ENCODE data around the gene MRM2.

MRM2 gene

DNA sequence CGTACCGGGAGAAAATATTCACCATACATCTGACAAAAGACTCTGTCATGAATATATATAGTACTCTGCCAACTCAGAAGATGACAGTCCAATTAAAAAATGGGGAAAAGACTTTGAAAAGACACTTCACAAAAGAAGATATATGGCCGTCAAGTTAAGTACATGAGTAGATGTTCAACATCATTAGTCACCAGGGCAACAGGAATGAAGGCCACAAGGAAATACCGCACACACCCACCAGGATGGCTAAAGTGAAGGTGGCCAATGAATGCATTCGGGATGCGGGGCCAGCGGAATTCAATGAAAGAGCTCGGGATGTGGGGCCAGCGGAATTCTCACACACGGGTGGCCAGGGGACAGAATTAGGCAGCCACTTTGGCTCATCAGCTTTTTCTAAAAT, 51.5 kb downstream of the MRM2 start:
- H4K8ac ChIP-seq (ENCODE audit: low read depth, low read length) = no peak overlapping the region
- H3K9ac ChIP-seq (ENCODE audit: low read length) = no peak overlapping the region
- no peaks in the 10 kb centered on the region for H3K79me2 ChIP-seq (ENCODE audit: control insufficient read depth, insufficient read depth, low read length, poor library complexity)
- H3K4me2 ChIP-seq (ENCODE audit: low read length) = no peak overlapping the region
- no peak overlapping the region for H4K91ac ChIP-seq (ENCODE audit: low read depth, low read length)
- H2BK5ac ChIP-seq (ENCODE audit: low read depth, low read length, poor library complexity) = no peak overlapping the region
- no peak overlapping the region for H2BK120ac ChIP-seq (ENCODE audit: insufficient read depth, low read length, poor library complexity)
- H2AFZ ChIP-seq (ENCODE audit: insufficient read depth, low read length, poor library complexity) = no peak overlapping the region
- no peaks in the 10 kb centered on the region for H3K27me3 ChIP-seq (ENCODE audit: insufficient read depth, low read length)
- no peak overlapping the region for H3K23ac ChIP-seq (ENCODE audit: low read length)
- no peak overlapping the region for H3K18ac ChIP-seq (ENCODE audit: low read length)
- no CpG with 5 or more reads among the region's 10 CpGs for WGBS (ENCODE audit: extremely low coverage, insufficient coverage, insufficient read length)
- H2BK12ac ChIP-seq (ENCODE audit: low read length) = no peak overlapping the region
- peaks cover 0 to 3% of the 10 kb centered on the region in 2 experiments for H3K4me1 ChIP-seq (ENCODE audit: control insufficient read depth in 1 of 2, insufficient read depth in 2 of 2, low read length in 2 of 2)
- no peak overlapping the region for H3K27ac ChIP-seq (ENCODE audit: low read depth, low read length)
- H3K14ac ChIP-seq (ENCODE audit: low read length) = no peak overlapping the region
- no peaks in the 10 kb centered on the region for H3K9me3 ChIP-seq (ENCODE audit: insufficient read depth, low read depth, low read length)
- no peak overlapping the region for H3K4me3 ChIP-seq (ENCODE audit: low read depth, low read length)
- H3K36me3 ChIP-seq (ENCODE audit: control insufficient read depth in 1 of 2, insufficient read depth in 2 of 2, low read length in 2 of 2) = peaks cover 7 to 9% of the 10 kb centered on the region in 2 experiments
- peak in 1 of 2 donors; percentile 39 for DNase-seq
- H4K12ac ChIP-seq (ENCODE audit: low read depth, low read length) = no peak overlapping the region
- H3K4ac ChIP-seq (ENCODE audit: low read depth, low read length) = no peak overlapping the region
- H3K79me1 ChIP-seq (ENCODE audit: low read length) = no peaks in the 10 kb centered on the region
- H2AK5ac ChIP-seq (ENCODE audit: low read length) = no peak overlapping the region

DNA sequence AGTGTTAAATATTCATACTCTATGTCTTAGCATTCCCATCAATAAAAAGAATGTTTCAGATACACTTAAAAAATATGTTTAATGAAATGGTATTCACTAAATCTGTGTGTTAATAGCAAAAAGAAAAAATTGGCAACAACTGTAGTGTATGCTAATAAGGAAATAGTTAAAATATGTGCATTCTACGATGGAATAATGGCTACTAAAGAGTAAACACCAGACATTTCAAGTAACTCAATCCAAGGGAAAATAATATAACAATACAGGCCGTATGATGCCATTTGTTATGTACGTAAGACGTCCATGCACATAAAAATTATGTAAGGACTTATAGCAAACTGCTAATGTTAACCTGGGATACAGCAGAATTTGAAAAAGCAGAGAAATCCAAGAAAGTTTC, 55.8 kb downstream of the MRM2 start:
- H3K18ac ChIP-seq (ENCODE audit: low read length) = no peak overlapping the region
- no peak overlapping the region for H3K4ac ChIP-seq (ENCODE audit: low read depth, low read length)
- no peaks in the 10 kb centered on the region for H3K9me3 ChIP-seq (ENCODE audit: insufficient read depth, low read depth, low read length)
- H3K4me1 ChIP-seq (ENCODE audit: control insufficient read depth in 1 of 2, insufficient read depth in 2 of 2, low read length in 2 of 2) = peaks cover 0 to 3% of the 10 kb centered on the region in 2 experiments
- no peak overlapping the region for H4K8ac ChIP-seq (ENCODE audit: low read depth, low read length)
- no peak overlapping the region for H4K91ac ChIP-seq (ENCODE audit: low read depth, low read length)
- WGBS (ENCODE audit: extremely low coverage, insufficient coverage, insufficient read length) = no CpG with 5 or more reads among the region's 4 CpGs
- no peak overlapping the region for H2BK12ac ChIP-seq (ENCODE audit: low read length)
- no peak overlapping the region for H4K12ac ChIP-seq (ENCODE audit: low read depth, low read length)
- no peak overlapping the region for H3K27ac ChIP-seq (ENCODE audit: low read depth, low read length)
- peaks cover 1 to 2% of the 10 kb centered on the region in 2 experiments for H3K36me3 ChIP-seq (ENCODE audit: control insufficient read depth in 1 of 2, insufficient read depth in 2 of 2, low read length in 2 of 2)
- no peaks in the 10 kb centered on the region for H3K79me1 ChIP-seq (ENCODE audit: low read length)
- no peak overlapping the region for H2AK5ac ChIP-seq (ENCODE audit: low read length)
- H3K9ac ChIP-seq (ENCODE audit: low read length) = no peak overlapping the region
- no peak overlapping the region for H2BK120ac ChIP-seq (ENCODE audit: insufficient read depth, low read length, poor library complexity)
- no peak for DNase-seq
- no peak overlapping the region for H2BK5ac ChIP-seq (ENCODE audit: low read depth, low read length, poor library complexity)
- H3K79me2 ChIP-seq (ENCODE audit: control insufficient read depth, insufficient read depth, low read length, poor library complexity) = no peaks in the 10 kb centered on the region
- H3K14ac ChIP-seq (ENCODE audit: low read length) = no peak overlapping the region
- no peak overlapping the region for H2AFZ ChIP-seq (ENCODE audit: insufficient read depth, low read length, poor library complexity)
- H3K4me3 ChIP-seq (ENCODE audit: low read depth, low read length) = no peak overlapping the region
- H3K23ac ChIP-seq (ENCODE audit: low read length) = no peak overlapping the region
- H3K4me2 ChIP-seq (ENCODE audit: low read length) = no peak overlapping the region
- H3K27me3 ChIP-seq (ENCODE audit: insufficient read depth, low read length) = no peaks in the 10 kb centered on the region

DNA sequence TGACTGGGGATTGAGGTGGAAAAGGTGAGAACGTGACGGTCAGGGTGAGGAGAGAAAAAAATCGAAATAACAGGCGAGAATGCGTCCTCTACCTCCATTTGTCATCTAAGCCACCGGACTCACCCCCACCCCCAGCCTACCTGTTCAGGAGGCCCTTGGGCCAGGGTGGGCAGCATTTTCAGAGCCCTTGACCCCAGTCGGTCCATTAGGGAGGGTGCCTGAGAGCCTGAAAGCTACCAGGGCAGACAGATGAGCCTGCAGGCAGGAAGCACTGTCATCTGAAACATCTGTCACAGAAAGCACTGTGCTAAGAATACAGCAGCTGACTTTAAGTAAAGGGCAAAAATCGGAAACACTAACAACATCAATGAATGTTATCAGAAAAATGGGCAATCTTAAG, 56.3 kb downstream of the MRM2 start:
- Histone ChIP-seq H3K14ac (ENCODE audit: low read length) (no peak overlapping the region), H3K9me3 (ENCODE audit: insufficient read depth, low read depth, low read length) (no peaks in the 10 kb centered on the region), H3K79me1 (ENCODE audit: low read length) (no peaks in the 10 kb centered on the region), H2BK120ac (ENCODE audit: insufficient read depth, low read length, poor library complexity) (no peak overlapping the region), H2BK12ac (ENCODE audit: low read length) (no peak overlapping the region), H3K4ac (ENCODE audit: low read depth, low read length) (no peak overlapping the region), H3K9ac (ENCODE audit: low read length) (no peak overlapping the region), H2AK5ac (ENCODE audit: low read length) (no peak overlapping the region), H4K91ac (ENCODE audit: low read depth, low read length) (no peak overlapping the region), H3K27ac (ENCODE audit: low read depth, low read length) (no peak overlapping the region), H3K27me3 (ENCODE audit: insufficient read depth, low read length) (no peaks in the 10 kb centered on the region), H2AFZ (ENCODE audit: insufficient read depth, low read length, poor library complexity) (no peak overlapping the region), H3K36me3 (ENCODE audit: control insufficient read depth in 1 of 2, insufficient read depth in 2 of 2, low read length in 2 of 2) (peaks cover 1 to 2% of the 10 kb centered on the region in 2 experiments), H3K4me3 (ENCODE audit: low read depth, low read length) (no peak overlapping the region), H3K23ac (ENCODE audit: low read length) (no peak overlapping the region), H2BK5ac (ENCODE audit: low read depth, low read length, poor library complexity) (no peak overlapping the region), H3K4me2 (ENCODE audit: low read length) (no peak overlapping the region), H4K8ac (ENCODE audit: low read depth, low read length) (no peak overlapping the region), H3K79me2 (ENCODE audit: control insufficient read depth, insufficient read depth, low read length, poor library complexity) (no peaks in the 10 kb centered on the region), H4K12ac (ENCODE audit: low read depth, low read length) (no peak overlapping the region), H3K18ac (ENCODE audit: low read length) (no peak overlapping the region), H3K4me1 (ENCODE audit: control insufficient read depth in 1 of 2, insufficient read depth in 2 of 2, low read length in 2 of 2) (peaks cover 0 to 3% of the 10 kb centered on the region in 2 experiments)
- no peak for DNase-seq
- no CpG with 5 or more reads among the region's 8 CpGs for WGBS (ENCODE audit: extremely low coverage, insufficient coverage, insufficient read length)
